ENCODE measurements around the gene SETSIP.
"Not testable (repeated sequence)": the region's sequence is repeated elsewhere in the genome, so short reads cannot be mapped to it uniquely, and the experiment has no call there.

The SETSIP gene, protein sequence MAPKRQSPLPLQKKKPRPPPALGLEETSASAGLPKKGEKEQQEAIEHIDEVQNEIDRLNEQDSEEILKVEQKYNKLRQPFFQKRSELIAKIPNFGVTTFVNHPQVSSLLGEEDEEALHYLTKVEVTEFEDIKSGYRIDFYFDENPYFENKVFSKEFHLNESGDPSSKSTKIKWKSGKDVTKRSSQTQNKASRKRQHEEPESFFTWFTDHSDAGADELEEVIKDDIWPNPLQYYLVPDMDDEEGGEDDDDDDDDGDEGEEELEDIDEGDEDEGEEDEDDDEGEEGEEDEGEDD

DNA sequence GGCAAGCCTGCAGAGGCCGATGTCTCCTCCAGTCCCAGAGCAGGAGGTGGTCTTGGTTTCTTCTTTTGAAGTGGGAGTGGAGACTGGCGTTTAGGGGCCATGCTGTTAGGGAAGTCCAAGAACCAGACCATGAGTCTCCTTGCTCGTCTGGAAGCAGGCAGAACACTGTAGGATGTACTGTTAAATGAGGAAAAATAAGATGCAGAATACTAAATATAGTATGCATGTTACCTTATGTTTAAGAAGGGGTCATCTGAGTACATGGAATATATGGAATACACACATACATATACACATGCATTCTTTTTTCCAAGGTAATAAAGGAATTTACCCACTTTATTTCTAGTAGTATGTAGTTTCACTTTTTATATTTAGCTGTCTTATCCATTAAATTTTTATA is at the start of gene SETSIP:
SETSIP (minus strand) TSS at position 101 of the 400 bp plus-strand sequence; CDS start at position 101, 0 bp downstream.
- no peak for DNase-seq (ENCODE audit: low spot score)

DNA sequence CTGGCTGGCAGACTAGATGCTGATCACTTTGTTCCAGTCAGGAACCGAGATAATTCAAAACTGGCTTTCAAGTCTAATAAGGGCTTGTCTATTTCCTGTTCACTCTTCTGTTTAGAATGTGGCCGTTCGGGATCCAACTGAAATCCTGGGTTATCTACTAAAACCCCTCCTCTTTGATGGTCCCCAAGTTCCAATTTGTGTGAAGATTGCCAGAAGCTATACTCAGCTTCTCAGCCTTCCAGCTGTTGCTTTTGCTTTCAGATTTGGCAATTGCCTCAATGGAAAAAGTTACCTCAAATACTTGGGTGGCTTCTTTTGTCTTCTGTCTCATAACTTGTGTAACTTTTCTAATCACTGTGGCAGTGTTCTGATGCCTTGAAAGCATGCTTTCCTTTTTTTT is 48.7 kb upstream of the SETSIP start:
- no peak for DNase-seq (ENCODE audit: low spot score)

DNA sequence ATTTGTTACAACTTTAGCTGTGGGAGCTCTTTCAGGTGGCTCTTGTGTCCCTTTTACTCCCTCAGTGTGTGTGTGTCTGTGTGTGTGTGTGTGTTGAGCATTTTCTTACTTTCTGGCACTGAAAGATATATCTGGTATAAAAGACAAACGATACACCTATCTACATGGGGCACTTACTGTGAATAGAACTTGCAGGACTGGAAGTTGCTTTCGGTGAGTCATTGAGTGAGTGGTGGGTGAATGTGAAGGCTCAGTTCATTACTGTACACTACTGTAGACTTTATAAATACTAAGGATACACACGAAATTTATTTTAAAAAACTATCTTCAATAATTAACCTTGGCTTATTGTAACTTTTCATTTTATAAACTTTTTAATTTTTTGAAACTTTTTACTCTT is 43.6 kb upstream of the SETSIP start:
- no peak for DNase-seq (ENCODE audit: low spot score)

DNA sequence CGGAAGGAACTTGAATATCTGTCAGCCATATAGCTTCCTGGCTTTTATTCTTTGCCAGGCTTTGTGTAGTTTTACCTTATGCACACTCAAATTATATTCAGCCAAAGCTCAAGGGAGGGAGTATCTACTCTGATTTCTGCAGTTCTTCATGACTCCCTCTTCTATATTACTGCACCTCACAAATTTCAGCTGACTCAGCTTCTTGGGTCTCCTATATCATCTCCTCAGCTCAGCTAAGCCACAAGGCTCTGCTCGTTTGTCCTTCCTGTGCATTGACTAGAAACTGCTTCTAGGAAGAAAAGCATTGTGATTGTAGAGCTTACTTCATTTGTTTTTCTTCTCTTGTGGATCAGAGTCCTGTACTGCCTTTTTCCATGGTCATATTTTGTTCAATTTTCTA is 42.3 kb upstream of the SETSIP start:
- DNase-seq (ENCODE audit: low spot score): no peak

DNA sequence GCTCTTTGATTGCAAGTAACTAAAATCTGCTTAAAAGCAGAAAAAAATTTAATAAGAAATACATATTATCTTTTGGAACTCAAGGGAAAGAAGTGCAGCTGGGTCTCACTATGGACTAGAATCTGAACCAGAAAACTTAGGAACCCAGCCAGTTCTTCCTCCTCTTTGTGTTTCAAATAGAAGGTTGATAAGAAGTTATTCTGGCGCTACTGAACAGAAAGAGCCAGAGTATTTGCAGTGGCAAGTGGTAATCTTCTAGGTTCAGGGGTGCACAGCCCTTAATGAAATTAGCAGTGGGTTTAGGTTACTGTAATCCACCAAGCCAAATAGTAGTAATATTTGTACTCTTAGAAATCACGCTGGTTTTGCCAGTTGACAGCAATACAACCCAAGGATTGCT is 33.4 kb upstream of the SETSIP start:
- no peak for DNase-seq (ENCODE audit: low spot score)

DNA sequence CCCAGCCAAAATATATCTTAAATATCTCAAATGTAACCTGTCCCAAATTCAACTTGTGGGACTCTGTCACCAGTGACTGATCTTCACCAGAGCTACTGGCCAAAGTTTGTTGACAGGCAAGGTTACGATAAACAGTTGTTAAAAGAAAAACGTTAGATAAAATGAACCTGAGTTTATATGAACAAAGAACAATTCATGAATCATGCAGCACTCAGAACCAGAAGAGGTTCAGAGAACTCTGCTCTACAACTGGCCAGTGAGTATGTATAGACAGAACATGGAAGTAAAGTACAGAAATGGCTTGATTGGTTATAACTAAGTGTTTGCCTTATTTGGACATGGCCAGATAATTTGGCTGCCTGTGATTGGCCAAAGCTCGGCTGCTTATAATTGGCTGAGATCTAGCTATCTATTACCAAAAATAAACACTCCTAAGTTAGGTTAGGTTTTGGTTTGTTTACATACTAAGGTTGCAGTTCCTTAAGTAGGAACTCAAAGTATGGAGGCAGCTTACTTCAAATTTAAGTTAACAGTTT is 30.4 kb upstream of the SETSIP start:
- DNase-seq (ENCODE audit: low spot score): no peak

DNA sequence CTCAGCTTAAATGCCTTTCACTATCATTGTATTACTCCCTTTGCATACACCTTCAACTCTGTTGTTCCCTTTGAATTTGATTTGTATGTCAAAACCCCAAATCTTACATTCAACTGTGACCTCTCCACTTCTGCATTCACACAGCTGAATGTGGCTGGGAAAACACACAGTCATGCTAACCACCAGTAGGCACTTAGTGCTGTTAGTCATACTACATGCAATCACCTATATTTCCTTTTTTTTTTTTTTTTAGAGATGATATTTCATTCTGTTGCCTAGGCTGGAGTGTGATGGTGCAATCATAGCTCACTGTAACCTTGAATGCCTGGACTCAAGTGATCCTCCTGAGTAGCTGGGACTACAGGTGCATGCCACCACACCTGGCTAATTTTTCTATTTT is 21.1 kb upstream of the SETSIP start:
- DNase-seq (ENCODE audit: low spot score): no peak

DNA sequence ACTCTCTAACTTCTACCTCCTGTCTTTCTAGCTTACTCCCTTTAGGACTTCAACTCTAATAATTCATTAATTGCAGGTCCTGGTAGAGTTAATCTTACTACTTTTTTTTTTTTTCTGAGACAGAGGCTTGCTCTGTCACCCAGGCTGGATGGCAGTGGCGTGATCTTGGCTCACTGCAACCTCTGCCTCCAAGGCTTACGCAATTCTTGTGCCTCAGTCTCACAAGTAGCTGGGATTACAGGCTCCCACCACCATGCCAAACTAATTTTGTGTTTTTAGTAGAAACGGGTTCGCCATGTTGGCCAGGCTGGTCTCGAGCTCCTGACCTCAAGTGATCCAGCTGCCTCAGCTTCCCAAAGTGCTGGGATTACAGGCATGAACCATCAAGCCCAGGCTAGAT is 20.7 kb upstream of the SETSIP start:
- no peak for DNase-seq (ENCODE audit: low spot score)

DNA sequence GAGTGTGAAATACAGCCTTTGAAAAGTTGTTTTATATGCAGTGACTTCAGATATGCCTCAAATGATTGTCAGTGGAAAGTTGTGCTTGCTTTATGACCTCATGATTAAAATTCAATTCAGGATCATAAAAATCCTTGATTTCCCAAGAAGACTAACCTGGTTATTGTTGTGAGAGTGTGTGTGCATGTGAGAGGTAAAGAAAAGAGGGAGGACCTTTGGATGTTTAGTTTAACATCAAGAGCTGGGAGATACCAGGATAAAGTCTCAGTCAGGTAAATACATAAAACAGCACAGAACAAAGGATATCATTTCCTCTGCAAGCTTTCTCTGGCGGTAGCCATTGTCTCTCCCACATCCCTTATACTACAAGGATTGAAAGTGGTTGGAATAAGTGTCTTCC is 19.4 kb upstream of the SETSIP start:
- no peak for DNase-seq (ENCODE audit: low spot score)

DNA sequence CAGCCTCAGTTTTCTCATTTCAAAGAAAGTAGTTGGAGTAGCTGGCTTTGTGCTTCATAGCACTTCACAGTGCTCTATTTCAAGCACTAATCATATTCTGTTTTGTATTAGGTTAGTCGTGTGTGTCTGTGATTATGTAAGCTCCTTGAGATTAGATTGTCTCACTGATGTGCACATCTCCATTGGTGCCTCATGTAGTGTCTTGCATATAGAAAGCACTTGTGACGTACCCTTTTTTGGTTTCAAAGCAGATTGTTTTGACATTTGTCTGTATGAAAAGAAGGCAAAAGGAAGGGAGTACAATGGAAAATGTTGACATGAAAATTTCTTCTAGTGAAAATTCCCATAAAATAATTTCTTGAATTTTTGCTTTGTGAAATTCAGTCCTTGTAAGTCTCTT is 18.9 kb upstream of the SETSIP start:
- no peak for DNase-seq (ENCODE audit: low spot score)

DNA sequence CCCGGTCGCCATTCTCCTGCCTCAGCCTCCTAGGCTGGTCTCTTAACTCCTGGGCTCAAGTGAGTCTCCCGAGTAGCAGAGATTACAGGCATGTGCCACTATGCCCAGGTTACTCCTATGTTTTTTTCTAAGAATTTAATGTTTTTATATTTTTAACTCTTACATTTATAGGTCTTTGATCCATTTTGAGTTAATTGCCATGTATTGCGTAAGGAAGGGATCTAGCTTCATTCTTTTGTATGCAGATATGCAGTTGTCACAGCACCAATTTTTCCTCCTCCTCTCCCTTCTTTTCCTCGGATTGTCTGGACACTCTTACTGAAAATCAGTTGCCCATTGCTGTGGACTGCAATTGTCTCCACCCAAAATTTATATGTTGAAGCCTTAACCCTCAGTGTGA is 16.4 kb upstream of the SETSIP start:
- DNase-seq (ENCODE audit: low spot score): no peak

DNA sequence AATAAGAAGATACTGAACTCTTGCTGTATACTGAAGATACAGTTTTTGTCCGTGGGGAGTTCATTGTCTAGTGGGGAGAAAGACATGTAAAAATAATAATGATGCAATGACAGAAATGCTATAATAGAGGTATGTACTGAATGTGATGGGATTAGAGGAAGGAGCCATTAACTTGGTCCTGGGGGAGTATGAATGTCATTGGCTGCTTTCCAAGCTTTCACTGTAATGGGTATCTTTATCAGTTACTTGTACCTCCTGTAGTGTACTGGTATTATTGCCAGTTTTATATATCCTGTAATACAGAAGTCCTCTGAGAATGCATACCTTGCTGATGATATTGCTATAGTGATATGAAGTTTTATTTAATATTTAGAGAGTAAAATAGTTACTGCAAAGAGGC is 12.3 kb upstream of the SETSIP start:
- no peak for DNase-seq (ENCODE audit: low spot score)

DNA sequence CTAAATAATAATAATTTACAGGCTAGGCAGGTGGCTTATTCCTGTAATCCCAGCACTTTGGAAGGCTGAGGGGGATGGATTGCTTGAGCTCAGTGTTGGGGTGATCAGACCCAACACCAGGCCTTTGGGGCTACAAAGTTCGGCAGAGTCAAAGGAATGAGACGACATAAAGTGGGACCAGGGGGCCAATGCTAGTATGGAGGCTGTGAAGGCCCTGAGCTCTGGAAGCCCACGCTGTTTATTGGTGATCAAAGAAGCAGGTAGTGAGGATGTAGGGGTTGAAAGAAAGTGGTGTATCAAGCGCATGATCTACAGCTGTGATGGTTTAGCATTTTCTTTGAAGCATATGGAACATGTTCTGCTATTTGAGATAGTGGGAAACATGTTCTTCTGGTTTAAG is 10.5 kb upstream of the SETSIP start:
- DNase-seq (ENCODE audit: low spot score): no peak

DNA sequence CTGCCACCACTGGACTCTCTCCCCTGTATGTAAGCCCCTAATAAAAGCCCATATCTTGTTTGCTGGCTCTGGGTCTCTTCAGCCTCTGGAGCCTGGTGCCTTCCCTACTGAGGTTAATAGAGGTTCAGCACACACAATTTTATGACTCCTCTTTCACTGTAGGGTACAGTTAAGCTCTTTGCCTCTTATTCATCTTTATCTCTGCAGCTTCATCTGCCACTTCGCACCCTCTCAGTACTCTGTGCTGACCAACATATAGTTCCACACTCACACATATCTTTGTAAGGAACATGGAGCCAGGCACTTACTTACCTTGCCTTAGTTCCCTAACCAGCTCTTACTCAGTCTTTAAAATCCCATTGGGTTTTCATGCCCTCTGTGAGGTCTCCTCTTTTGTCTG is 9.4 kb upstream of the SETSIP start:
- DNase-seq (ENCODE audit: low spot score): no peak

DNA sequence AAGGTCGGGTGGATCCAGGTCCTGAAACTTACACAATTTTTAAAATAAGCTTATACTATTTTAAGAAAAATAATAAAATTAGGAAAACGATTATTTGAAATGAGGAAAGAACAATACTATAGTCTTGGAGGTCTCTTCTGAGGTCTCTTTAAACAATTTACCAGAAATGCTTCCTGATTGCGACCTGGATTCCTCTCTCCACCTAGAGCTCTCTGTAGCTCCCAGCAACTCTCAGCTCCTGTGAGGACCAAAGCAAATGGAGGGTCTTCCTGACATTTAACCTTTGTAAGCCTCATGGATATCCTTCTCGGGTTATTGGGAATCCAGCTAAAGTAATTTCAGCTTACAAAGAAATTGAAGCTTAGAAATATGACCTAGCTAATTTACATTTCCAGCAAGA is 5.8 kb upstream of the SETSIP start:
- DNase-seq (ENCODE audit: low spot score): no peak

DNA sequence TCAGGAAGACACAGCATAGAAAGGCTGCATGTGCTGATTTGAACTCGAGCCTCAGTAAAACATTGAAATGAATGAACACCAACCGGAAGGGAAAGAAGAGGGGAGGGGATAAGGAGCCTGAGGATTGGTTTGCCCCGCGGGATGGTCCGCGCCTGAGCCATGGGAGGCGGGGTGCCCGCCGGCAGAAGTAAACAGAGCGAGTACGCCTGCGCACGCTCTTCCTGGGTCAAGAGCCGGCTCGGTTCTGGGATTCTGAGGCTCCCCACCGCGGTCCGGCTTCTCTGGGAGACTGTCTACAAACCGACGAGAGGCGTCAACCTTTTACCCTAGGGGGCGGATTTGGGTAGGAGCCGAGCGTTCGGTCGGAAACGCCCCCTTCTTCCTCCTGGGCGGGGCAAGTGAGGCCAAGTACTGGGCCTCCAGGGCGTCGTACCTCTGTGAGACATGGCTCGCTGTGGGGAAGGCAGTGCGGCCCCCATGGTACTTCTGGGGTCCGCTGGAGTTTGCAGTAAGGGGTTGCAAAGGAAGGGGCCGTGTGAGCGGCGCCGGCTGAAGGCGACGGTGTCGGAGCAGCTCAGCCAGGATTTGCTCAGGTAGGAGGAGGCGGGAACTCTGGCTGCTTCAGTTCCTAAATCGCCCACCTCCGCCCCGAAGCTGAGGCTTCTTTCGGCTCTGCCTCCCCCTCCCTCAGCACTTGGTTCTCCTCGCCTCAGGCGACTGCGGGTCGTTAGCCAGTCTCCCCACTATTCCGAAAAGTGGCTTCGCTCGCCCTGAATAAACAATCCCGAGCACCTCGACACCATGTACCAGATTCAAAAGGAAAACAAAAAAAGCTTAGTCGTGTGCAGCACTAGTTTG is 5.1 kb upstream of the SETSIP start, which contains the start of gene BTBD8:
BTBD8 (plus strand) TSS at position 218 of the 858 bp plus-strand sequence; CDS start at position 445, 227 bp downstream.
- DNase-seq (ENCODE audit: low spot score): peak; percentile 84

DNA sequence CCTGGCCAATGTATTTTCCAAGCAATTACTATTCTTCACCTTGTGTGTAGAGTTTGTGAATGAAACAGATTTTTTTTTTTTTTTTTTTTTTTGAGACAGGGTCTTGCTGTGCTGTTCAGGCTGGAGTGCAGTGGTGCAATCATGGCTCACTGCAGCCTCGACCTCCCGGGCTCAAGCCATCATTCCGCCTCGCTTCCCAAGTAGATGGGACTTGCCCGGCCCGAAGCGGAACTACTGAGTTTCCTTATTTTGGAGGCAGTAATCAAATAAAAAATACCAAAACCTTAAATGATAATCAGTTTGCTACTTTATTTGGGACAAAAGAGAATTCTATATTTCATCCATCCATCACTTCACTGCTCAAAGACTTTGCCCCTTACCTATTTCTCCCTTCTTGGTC is 4.2 kb upstream of the SETSIP start:
- no peak for DNase-seq (ENCODE audit: low spot score)

DNA sequence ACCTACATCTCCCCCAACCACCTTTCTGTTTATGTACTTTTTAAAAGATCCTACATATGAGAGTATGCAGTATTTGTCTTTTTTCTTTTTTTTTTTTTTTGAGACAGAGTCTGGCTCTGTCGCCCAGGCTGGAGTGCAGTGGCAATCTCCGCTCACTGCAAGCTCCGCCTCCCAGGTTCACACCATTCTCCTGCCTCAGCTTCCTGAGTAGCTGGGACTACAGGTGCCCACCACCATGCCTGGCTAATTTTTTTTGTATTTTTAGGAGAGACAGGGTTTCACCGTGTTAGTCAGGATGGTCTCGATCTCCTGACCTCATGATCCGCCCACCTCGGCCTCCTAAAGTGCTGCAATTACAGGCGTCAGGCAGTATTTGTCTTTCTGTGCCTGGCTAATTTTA is 2.9 kb upstream of the SETSIP start:
- not testable (repeated sequence) for DNase-seq (ENCODE audit: low spot score)

DNA sequence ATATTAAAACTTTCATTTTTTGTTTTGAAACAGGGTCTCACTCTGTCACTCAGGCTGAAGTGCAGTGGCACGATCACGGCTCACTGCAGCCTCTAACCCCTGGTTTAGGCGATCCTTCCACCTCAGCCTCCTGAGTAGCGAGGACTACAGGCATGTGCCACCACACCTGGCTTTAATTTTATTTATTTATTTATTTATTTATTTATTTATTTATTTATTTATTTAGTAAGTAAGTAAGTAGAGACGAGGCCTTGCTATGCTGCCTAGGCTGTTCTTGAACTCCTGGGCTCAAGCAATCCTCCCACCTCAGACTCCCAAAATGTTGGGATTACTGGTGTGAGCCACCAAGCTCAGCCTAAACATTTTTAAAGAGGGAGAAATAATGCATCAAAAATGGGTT is 1.2 kb upstream of the SETSIP start:
- no peak for DNase-seq (ENCODE audit: low spot score)

DNA sequence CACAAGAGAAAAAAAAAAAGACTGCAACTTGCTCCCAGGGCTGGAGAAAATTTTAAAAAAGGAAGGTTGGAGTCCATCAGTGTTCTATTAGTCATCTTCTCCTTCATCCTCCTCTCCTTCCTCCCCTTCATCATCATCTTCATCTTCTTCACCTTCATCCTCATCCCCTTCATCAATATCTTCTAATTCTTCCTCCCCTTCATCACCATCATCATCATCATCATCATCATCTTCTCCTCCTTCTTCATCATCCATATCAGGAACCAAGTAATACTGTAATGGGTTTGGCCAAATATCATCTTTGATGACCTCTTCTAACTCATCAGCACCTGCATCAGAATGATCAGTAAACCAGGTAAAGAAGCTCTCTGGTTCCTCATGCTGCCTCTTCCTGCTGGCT is 765 bp downstream of the SETSIP start:
- not testable (repeated sequence) for DNase-seq (ENCODE audit: low spot score)

DNA sequence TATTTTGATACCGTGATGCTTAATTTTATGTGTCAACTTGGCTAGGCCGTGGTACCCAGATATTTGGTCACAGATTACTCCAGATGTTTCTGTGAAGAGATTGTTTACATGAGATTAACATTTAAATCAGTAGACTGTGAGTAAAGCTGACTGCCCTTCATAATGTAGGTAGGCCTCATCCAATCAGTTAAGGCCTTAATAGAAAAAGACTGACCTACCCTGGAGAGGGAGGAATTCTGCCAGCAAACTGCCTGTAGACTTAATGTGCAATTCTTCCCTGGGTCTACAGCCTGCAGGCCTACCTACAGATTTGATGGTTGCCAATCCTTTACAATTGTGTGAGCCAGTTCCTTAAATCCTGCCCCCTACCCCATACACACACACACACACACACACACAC is 4.3 kb downstream of the SETSIP start:
- no peak for DNase-seq (ENCODE audit: low spot score)

DNA sequence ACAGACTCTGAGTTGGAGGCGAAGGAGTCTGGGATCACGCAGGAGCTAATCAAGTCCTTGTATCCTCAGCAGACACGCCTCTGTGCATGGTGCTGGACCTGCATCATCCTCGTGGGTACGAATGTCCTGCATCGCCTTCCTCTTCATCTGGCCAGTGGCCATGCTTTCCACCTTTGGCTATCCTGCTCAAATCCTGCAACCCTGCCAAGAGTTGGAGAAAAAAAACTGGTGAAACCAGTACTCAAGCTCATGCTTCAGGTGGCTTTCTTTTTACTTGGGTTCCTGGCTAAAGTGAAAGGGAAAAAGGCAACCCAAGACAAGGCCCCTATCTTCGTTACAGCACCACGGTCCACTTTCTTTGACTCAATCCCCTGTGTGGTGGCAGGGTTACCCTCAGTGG is 8.9 kb downstream of the SETSIP start:
- DNase-seq (ENCODE audit: low spot score): no peak

DNA sequence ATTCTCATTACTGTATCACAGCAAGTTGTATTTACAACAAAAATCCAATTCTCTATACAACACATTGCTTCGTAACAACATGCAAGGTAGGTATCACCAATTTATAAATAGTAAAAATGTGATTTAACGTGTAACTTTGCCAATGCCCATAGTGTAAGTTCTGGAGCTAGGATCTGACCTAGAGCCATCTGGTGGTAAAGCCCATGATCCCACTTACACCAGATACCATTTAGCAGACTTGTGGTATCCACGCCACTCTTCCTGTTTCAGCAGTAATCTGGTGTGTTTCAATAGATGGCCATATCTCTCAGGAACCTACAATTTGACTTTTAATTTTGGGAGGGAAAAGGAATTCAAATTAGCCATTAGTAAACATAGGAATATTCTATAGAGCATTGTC is 10.2 kb downstream of the SETSIP start:
- DNase-seq (ENCODE audit: low spot score): peak; percentile 8

All from NAMALWA (cell line).